ENCODE results near the gene RALGDS.

DNA sequence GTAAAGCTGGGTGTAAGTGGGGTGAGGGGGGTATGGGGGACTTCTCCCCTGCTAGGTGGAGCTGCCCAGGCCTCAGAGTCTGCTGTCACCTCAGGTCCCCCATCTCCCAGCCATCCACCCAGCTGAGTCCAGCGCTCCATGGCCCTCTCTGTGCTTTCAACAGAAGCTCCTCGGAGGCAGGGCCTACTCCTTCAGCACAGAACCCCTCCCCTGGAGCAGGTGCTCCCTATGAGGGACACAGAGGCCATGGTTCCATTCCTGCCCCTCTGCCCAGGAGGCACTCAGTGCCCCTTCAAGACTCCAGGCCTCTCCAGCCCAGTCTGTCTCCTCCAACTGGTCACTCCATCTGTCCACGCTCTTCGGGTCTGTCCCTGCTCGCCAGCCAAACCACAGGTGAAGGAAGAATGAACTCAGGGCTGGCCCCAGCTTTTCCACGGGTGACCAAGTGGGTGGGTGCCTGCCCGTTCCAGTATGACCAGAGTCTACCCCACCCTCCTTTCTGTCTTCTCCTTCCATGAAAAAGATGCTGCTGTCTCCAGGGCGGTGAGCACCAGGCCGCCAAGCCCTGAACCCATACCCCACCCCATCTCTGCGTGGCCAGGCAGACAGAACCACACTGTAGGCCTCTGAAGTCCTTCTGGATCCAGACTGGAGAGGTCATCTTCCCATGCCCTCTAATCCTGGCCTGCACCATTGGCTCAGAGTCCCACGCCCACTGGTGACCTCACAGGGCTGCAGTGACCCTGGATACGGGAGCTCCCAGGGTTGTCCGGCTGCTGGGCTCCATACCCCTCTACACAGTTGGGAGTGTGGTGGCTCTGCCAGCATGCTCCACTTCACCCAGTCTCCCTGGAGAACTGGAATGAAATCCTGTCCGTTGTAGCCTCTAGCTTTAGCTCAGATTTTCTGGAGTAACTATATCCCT is 30.8 kb upstream of the RALGDS start:
- TF ChIP-seq, protein P1, sequence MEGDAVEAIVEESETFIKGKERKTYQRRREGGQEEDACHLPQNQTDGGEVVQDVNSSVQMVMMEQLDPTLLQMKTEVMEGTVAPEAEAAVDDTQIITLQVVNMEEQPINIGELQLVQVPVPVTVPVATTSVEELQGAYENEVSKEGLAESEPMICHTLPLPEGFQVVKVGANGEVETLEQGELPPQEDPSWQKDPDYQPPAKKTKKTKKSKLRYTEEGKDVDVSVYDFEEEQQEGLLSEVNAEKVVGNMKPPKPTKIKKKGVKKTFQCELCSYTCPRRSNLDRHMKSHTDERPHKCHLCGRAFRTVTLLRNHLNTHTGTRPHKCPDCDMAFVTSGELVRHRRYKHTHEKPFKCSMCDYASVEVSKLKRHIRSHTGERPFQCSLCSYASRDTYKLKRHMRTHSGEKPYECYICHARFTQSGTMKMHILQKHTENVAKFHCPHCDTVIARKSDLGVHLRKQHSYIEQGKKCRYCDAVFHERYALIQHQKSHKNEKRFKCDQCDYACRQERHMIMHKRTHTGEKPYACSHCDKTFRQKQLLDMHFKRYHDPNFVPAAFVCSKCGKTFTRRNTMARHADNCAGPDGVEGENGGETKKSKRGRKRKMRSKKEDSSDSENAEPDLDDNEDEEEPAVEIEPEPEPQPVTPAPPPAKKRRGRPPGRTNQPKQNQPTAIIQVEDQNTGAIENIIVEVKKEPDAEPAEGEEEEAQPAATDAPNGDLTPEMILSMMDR (IDR thresholded peaks at IDR 0.05; ENCODE audit: low read depth, low read length), result no peak
- TF ChIP-seq EZH2phosphoT487 (IDR thresholded peaks at IDR 0.05; ENCODE audit: low read depth), result no peak
